B cell (primary cell): Measurements from ENCODE around the gene NTN1. TPM values are rescaled to one million over a fixed set of nuclear protein-coding genes. Genes with fewer than 3 reads are reported as not detected.

Source experiments
- ATAC-seq: fragments of 200-7000 bp; cut with Tn5 transposase; one replicate; pipeline ENCODE4 v1.10.0; 2021; ENCODE audit warnings: low read depth, mild to moderate bottlenecking, moderate number of reproducible peaks, moderate library complexity
- CTCF ChIA-PET: fragments of 350-600 bp; sonication (Branson Sonifier 250); formaldehyde crosslinking; loops from one replicate; lab custom pipeline; 2021; ENCODE audit warnings: antibody characterized with exemption, inconsistent platforms; lab: Charles Lee
- POLR2A ChIA-PET: fragments of 350-600 bp; sonication (Branson Sonifier 250); formaldehyde crosslinking; loops from one replicate; lab custom pipeline; 2021; ENCODE audit warnings: antibody characterized with exemption; lab: Charles Lee
- DNase-seq: peaks from one replicate; pipeline ENCODE4 v3.0.0; 2013
- H2AFZ ChIP-seq: 2 replicates; pipeline ENCODE4 v1.6.1; 2012; ENCODE audit warnings: mild to moderate bottlenecking, low read depth, low read length; ENCODE audit not compliant: insufficient read depth, poor library complexity, severe bottlenecking
- H3K27ac ChIP-seq, 2 donors: 1 replicate in 1 of 2; 2 replicates in 1 of 2; pipeline ENCODE4 v1.5.1; 2012 to 2013; ENCODE audit warnings: low read length in 2 of 2, mild to moderate bottlenecking in 2 of 2, moderate library complexity in 1 of 2
- H3K27me3 ChIP-seq, 4 experiments: fragments of 200-600 bp in 1 of 4; sonication (generic) in 1 of 4; replicated peaks in 1 of 4; 1 replicate in 2 of 4; 2 replicates in 2 of 4; pipeline versions ENCODE4 v1.6.1 to v1.7.0; 2013 to 2016; ENCODE audit warnings: low read length in 3 of 4, mild to moderate bottlenecking in 2 of 4, mixed read lengths in 1 of 4, moderate library complexity in 1 of 4; ENCODE audit not compliant: insufficient read depth in 4 of 4, control insufficient read depth in 3 of 4; ENCODE audit errors: control extremely low read depth in 1 of 4
- H3K36me3 ChIP-seq, 2 experiments: replicated peaks in 1 of 2; 1 replicate in 1 of 2; 2 replicates in 1 of 2; pipeline versions ENCODE4 v1.6.1 to v1.7.1; 2013; ENCODE audit warnings: low read length in 1 of 2; ENCODE audit not compliant: insufficient read depth in 2 of 2, control insufficient read depth in 1 of 2; ENCODE audit errors: control extremely low read depth in 1 of 2, extremely low read depth in 1 of 2
- H3K4me1 ChIP-seq, 2 donors: fragments of 200-600 bp in 1 of 2; sonication (generic) in 1 of 2; 1 replicate in 1 of 2; 2 replicates in 1 of 2; pipeline versions ENCODE4 v1.5.1 to v1.6.1; 2013 to 2017; ENCODE audit warnings: low read length in 2 of 2; ENCODE audit not compliant: control insufficient read depth in 2 of 2, insufficient read depth in 2 of 2
- H3K4me2 ChIP-seq: replicated peaks from 2 replicates; pipeline ENCODE3; 2012; ENCODE audit warnings: mild to moderate bottlenecking, low read depth, low read length; ENCODE audit not compliant: poor library complexity, severe bottlenecking
- H3K4me3 ChIP-seq, 5 experiments: fragments of 200-600 bp in 1 of 5; sonication (generic) in 1 of 5; 1 replicate in 3 of 5; 2 replicates in 2 of 5; pipeline versions ENCODE4 v1.5.1 to v1.7.0; 2011 to 2016; ENCODE audit warnings: low read length in 4 of 5, mild to moderate bottlenecking in 4 of 5, low read depth in 2 of 5, control low read depth in 1 of 5, moderate library complexity in 1 of 5; ENCODE audit not compliant: insufficient read depth in 1 of 5; ENCODE audit errors: control extremely low read depth in 1 of 5, extremely low read depth in 1 of 5
- H3K79me2 ChIP-seq: fragments of 200-600 bp; sonication (generic); one replicate; pipeline ENCODE4 v1.6.0; 2016; ENCODE audit warnings: low read length; ENCODE audit not compliant: control insufficient read depth, insufficient read depth
- H3K9ac ChIP-seq: fragments of 200-600 bp; sonication (generic); 2 replicates; pipeline ENCODE4 v1.6.1; 2017; ENCODE audit warnings: mild to moderate bottlenecking, low read length, moderate library complexity
- H3K9me3 ChIP-seq, 3 donors: one replicate each; pipeline versions ENCODE4 v1.6.1 to v1.7.1; 2013; ENCODE audit warnings: low read length in 2 of 3; ENCODE audit not compliant: control insufficient read depth in 2 of 3, insufficient read depth in 1 of 3; ENCODE audit errors: control extremely low read depth in 1 of 3
- H4K20me1 ChIP-seq: 2 replicates; pipeline ENCODE4 v1.6.0; 2012; ENCODE audit warnings: mild to moderate bottlenecking, low read length; ENCODE audit not compliant: insufficient read depth, control insufficient read depth, poor library complexity, severe bottlenecking
- H3K27ac Mint-ChIP-seq: one replicate; pipeline ENCODE4 v1.8.0; 2021; ENCODE audit warnings: mixed read lengths
- H3K27me3 Mint-ChIP-seq: one replicate; pipeline ENCODE4 v1.8.0; 2021; ENCODE audit warnings: mixed read lengths
- H3K4me1 Mint-ChIP-seq: one replicate; pipeline ENCODE4 v1.8.0; 2021; ENCODE audit warnings: mixed read lengths
- H3K4me3 Mint-ChIP-seq: one replicate; pipeline ENCODE4 v1.8.0; 2021; ENCODE audit warnings: mixed read lengths
- H3K9me3 Mint-ChIP-seq: one replicate; pipeline ENCODE4 v1.8.0; 2022; ENCODE audit warnings: mixed read lengths; ENCODE audit not compliant: insufficient read depth
- EZH2 ChIP-seq: IDR thresholded peaks from 2 replicates; pipeline ENCODE4 v1.6.1; 2012; ENCODE audit warnings: borderline replicate concordance, low read depth, mild to moderate bottlenecking, moderate library complexity, low read length; ENCODE audit not compliant: insufficient read depth, poor library complexity, severe bottlenecking
- WGBS: methylation state at CpG from one replicate; pipeline ENCODE4 v1.1.5; 2013; ENCODE audit warnings: missing lambda C conversion rate; ENCODE audit not compliant: insufficient coverage; 5-methylcytosine and 5-hydroxymethylcytosine counted together
- intact Hi-C: fragments of 100-400 bp; cut with micrococcal nuclease; formaldehyde crosslinking; loops from one replicate; pipeline ENCODE4 v1.10.0; 2022
- polyA plus RNA-seq: library from polyadenylated mRNA; depleted of rRNA; stranded (reverse); fragments of >200 nt; gene quantifications from 2 replicates; pipeline ENCODE4 v1.2.3, GENCODE V29; 2012
- total RNA-seq, 2 donors: library from RNA; stranded (reverse); fragments of 120-200 nt in 1 of 2; gene quantifications; 1 replicate in 1 of 2; 2 replicates in 1 of 2; pipeline versions ENCODE4 v1.2.3 to v1.2.4, GENCODE V29; 2013 to 2022
- TF ChIP-seq, protein P1 (sequence below): fragments of 200-600 bp; IDR thresholded peaks from one replicate; pipeline ENCODE4 v1.8.0; 2022; ENCODE audit warnings: antibody characterized with exemption, mild to moderate bottlenecking

Gene NTN1
- total and polyA plus RNA-seq, 2 donors (not counting 1 experiment from before 2014, with no cell fraction given) = 0.10 to 0.25 TPM

DNA sequence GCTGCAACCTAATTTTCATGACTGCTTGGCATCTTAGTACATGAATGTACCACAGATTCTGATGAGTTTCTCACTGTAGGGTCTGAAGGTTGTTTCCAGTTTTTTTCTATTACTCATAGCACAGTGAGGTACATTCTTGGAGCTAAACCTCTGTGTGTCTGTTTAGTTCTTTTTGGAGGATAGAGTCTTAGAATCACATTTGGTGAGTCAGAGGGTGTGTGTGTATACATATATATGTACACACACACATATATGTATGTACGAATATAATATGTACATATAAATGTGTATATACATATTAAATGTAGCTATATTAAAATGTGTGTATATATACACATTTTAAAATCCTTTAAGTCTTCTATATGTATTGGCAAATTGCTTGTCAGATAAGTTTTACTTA is 72.9 kb downstream of the NTN1 start:
- no peak for DNase-seq
- H3K4me3 Mint-ChIP-seq = no peak overlapping the region
- TF ChIP-seq, protein P1, sequence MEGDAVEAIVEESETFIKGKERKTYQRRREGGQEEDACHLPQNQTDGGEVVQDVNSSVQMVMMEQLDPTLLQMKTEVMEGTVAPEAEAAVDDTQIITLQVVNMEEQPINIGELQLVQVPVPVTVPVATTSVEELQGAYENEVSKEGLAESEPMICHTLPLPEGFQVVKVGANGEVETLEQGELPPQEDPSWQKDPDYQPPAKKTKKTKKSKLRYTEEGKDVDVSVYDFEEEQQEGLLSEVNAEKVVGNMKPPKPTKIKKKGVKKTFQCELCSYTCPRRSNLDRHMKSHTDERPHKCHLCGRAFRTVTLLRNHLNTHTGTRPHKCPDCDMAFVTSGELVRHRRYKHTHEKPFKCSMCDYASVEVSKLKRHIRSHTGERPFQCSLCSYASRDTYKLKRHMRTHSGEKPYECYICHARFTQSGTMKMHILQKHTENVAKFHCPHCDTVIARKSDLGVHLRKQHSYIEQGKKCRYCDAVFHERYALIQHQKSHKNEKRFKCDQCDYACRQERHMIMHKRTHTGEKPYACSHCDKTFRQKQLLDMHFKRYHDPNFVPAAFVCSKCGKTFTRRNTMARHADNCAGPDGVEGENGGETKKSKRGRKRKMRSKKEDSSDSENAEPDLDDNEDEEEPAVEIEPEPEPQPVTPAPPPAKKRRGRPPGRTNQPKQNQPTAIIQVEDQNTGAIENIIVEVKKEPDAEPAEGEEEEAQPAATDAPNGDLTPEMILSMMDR = no peak
- TF ChIP-seq EZH2 = no peak
- Histone ChIP-seq H3K4me3 (no peak overlapping the region), H4K20me1 (no peaks in the 10 kb centered on the region), H3K9ac (no peak overlapping the region), H3K27me3 (peaks cover 0 to 3% (median 0%) of the 10 kb centered on the region in 4 experiments), H3K4me1 (no peaks in the 10 kb centered on the region), H3K9me3 (no peaks in the 10 kb centered on the region), H3K27ac (no peak overlapping the region), H2AFZ (no peak overlapping the region), H3K79me2 (no peaks in the 10 kb centered on the region), H3K4me2 (no peak overlapping the region), H3K36me3 (no peaks in the 10 kb centered on the region)
- intact Hi-C loops = no loop called here
- ChIA-PET POLR2A (no interaction called here), CTCF (no interaction called here)
- no peak for ATAC-seq
- peaks cover 12% of the 10 kb centered on the region for H3K27me3 Mint-ChIP-seq
- WGBS = no CpG with 5 or more reads among the region's 1 CpG
- H3K27ac Mint-ChIP-seq = no peak overlapping the region
- H3K9me3 Mint-ChIP-seq = peaks cover 4% of the 10 kb centered on the region
- no peaks in the 10 kb centered on the region for H3K4me1 Mint-ChIP-seq

DNA sequence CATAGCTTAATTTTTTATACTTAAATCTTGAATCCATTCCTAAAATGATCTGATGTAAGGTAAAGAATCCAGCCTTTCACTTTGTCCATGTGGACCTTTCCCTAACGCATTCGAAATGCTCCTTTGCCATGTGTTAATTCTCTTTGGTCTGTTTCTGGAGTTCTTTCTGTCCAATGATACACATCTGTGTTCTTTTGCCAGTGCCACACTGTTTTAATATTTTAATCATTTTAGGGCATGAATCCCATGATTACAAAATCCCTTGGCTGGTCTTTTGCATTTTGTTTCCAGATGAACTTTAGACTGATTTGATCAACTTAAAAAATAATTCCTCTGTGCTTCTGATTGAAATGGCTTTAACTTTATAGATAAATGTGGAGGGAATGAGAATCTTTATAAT is 74.1 kb downstream of the NTN1 start:
- no peaks in the 10 kb centered on the region for H3K36me3 ChIP-seq
- Mint-ChIP-seq H3K27me3 (peaks cover 16% of the 10 kb centered on the region), H3K4me1 (no peaks in the 10 kb centered on the region), H3K4me3 (no peak overlapping the region), H3K9me3 (peaks cover 4% of the 10 kb centered on the region), H3K27ac (no peak overlapping the region)
- no peak overlapping the region for H3K4me3 ChIP-seq
- no CpG with 5 or more reads among the region's 2 CpGs for WGBS
- peaks cover 0 to 3% (median 0%) of the 10 kb centered on the region in 4 experiments for H3K27me3 ChIP-seq
- no peak for DNase-seq
- no peaks in the 10 kb centered on the region for H3K4me1 ChIP-seq
- no peak overlapping the region for H3K4me2 ChIP-seq
- no peak overlapping the region for H2AFZ ChIP-seq
- no peak overlapping the region for H3K27ac ChIP-seq
- H3K79me2 ChIP-seq = no peaks in the 10 kb centered on the region
- ChIA-PET CTCF (no interaction called here), POLR2A (no interaction called here)
- no peaks in the 10 kb centered on the region for H4K20me1 ChIP-seq
- TF ChIP-seq, protein P1 = no peak
- TF ChIP-seq EZH2 = no peak
- ATAC-seq = no peak
- intact Hi-C loops = no loop called here
- no peaks in the 10 kb centered on the region for H3K9me3 ChIP-seq
- no peak overlapping the region for H3K9ac ChIP-seq
